ENCODE results near the gene NRG2. TPM values are rescaled to one million over a fixed set of nuclear protein-coding genes. Genes with fewer than 3 reads are reported as not detected.

NRG2 gene
- total RNA-seq, 2 experiments from 2014 or later = 0.10 to 0.14 TPM

DNA sequence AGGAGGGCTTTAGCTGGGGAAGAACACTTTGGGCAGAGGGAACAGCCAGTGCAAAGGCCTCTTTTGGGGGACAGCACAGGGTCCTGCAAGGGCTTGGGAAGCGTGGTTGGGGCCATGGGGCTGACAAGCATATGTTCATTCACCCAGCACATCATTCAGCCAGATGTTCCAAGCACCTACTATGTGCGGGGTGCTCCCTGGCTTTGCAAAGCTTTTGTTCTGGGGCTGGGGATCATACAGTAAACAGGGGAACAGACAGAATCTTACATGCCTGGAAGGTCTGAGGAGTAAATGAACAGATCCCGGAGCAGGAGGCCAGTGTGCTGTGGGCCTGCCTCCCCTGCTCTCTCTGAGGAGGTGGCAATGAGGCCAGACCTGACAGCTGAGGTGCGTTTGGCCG lies 230.8 kb downstream of the NRG2 start:
- DNase-seq = no peak
- Mint-ChIP-seq H3K9me3 (no peaks in the 10 kb centered on the region), H3K36me3 (no peaks in the 10 kb centered on the region), H3K4me1 (no peaks in the 10 kb centered on the region), H3K4me3 (no peak overlapping the region), H3K27ac (no peak overlapping the region), H3K27me3 (peaks cover 4% of the 10 kb centered on the region)

DNA sequence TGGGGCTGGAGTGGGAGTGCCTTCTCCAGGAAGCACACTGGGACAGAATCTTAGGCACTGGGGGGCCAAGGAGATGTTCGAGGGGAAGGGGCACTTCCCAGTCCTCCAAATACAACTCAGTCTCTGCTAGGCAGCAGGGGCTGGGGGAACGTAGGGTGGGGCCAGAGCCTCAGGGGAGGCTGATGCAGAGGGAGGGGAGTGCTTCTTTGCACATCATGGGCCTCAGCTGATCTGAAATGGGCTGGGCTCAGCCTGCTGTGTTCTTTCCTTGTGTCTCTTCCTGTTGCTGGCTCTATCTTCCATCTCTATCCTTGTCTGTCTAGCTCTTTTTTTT lies 231.9 kb downstream of the NRG2 start:
- H3K9me3 Mint-ChIP-seq = no peaks in the 10 kb centered on the region
- no peak overlapping the region for H3K27ac Mint-ChIP-seq
- no peaks in the 10 kb centered on the region for H3K36me3 Mint-ChIP-seq
- H3K4me1 Mint-ChIP-seq = no peaks in the 10 kb centered on the region
- H3K27me3 Mint-ChIP-seq = peaks cover 4% of the 10 kb centered on the region
- no peak for DNase-seq
- H3K4me3 Mint-ChIP-seq = no peak overlapping the region

DNA sequence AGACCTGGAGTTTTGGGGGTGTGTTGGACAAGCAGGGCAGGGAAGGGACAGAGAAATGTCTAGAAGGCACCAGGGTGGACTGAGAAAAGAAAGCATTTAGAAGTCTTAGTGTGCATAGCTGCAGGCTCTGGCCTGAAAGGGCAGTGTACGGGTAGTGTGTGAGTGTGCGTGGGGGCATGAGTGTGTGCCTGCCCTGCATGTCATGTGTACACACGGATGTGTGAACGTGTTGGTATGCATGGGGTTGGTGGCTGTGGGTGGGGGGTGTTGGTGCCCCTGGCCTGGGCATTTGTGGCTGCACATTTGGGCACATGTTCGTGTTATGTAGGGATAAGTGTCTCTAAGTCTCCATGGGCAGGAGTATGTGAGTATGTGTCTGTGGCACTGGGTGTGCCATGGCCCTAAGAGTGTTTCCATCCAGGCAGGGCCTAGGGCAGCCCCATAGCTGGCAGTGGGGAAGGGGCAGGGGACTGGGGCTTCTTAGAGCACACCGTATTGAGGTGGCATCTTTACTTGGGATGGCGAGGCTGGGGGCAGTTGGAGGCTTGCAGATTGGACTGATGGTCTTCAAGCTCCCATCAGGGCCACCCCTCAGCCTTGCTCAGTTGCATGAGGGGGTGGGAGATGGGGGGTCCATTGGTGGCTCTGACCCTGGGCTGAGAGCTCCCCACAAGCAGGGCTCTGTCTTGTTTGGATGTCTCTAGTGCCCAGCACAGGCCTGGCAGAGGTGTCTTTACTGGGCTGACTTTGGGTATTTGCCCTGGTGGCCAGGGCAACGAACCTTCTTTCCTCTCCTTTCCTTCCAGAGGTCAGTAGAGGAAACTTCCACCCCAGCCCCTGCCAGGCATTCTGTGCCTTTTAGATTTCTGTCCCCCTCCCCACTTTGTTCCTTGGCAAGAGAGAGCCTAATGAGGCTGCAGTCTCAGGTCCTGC lies 232.5 kb downstream of the NRG2 start:
- Mint-ChIP-seq H3K27ac (no peak overlapping the region), H3K36me3 (no peaks in the 10 kb centered on the region), H3K4me3 (no peak overlapping the region), H3K4me1 (no peaks in the 10 kb centered on the region), H3K27me3 (peaks cover 4% of the 10 kb centered on the region), H3K9me3 (no peaks in the 10 kb centered on the region)
- no peak for DNase-seq

DNA sequence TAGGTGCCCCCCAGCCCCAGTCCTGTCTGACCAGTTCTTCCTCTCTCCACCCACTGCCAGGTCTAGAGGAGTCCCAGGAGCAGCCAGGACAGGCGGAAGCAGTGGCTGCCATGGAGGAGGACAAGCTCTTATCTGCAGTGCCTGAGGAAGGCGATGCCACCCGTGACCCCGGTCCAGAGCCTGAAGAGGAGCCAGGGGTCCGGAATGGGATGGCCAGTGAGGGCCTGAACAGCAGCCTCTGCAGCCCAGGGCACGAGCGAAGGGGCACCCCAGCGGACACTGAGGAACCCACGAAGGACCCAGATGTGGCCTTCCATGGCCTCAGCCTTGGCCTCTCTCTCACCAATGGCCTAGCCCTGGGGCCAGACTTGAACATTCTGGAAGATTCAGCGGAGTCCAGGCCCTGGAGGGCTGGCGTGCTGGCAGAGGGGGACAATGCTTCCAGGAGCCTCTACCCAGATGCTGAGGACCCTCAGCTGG lies 233.7 kb downstream of the NRG2 start:
- Mint-ChIP-seq H3K4me1 (no peaks in the 10 kb centered on the region), H3K27ac (no peak overlapping the region), H3K9me3 (no peaks in the 10 kb centered on the region), H3K36me3 (no peaks in the 10 kb centered on the region), H3K4me3 (no peak overlapping the region), H3K27me3 (peaks cover 4% of the 10 kb centered on the region)
- DNase-seq = no peak

DNA sequence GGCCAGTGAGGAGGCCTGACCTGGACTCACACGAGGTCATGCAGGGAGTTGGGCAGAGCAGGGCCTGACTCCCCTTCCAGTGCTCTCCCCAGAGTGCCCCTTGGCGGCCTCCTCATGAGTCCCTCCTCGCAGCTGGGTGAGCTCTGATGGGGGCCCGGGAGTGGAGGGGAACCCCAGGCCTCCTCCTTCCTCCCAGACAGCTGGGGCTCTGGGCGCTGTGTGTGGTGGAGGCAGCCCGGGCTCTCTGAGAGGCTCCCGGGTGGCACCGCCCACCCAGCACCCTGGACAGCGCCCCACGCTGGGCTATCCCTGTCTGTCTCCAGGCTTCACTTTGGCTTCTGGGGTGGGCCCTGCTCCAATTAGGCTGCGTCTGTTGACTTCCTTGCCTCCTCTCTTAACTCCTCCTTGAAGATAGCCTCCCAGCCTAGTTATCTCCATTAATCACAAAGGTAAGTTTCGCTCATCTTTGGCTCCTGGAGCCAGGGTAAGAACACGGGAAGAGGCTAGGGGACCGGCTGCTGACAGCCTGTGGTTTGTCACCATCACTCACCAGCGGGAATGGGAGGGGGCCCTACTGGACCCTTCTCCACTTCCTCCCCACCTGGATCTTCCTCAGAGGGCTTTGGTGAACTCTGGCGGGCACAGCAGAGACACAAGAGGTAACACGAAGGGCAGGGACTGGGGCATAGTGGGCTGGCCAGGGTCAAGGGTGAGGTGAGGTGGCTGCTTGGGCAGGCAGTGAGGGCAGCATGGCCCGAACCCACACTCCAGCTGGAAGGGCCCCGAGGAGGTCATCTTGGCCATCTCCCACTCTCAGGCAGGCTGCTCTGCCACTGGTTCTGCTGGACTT lies 234.4 kb downstream of the NRG2 start:
- H3K27me3 Mint-ChIP-seq = peaks cover 4% of the 10 kb centered on the region
- H3K4me1 Mint-ChIP-seq = no peaks in the 10 kb centered on the region
- no peak overlapping the region for H3K4me3 Mint-ChIP-seq
- H3K27ac Mint-ChIP-seq = no peak overlapping the region
- no peaks in the 10 kb centered on the region for H3K9me3 Mint-ChIP-seq
- peak; percentile 56 for DNase-seq
- H3K36me3 Mint-ChIP-seq = no peaks in the 10 kb centered on the region

DNA sequence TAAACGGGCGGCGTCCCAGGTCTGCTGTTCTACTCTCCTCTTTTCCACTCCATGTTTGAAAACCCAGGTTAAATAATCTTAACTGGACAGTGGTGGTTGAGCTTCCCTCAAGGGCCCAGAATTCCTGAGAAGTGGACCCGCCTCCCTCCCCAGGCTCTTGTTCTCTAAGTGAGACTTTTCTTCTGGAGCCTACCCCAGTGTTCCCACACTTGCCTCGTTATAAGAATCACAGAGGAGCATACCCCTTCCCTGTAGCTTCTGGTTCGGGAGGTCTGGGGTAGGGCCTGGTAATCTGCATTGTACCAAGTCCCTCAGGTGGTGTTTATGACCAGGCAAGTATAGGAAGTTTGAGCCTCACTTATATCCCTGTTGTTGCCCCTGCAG lies 235.5 kb downstream of the NRG2 start:
- Mint-ChIP-seq H3K27ac (no peak overlapping the region), H3K9me3 (no peaks in the 10 kb centered on the region), H3K27me3 (peaks cover 4% of the 10 kb centered on the region), H3K4me3 (no peak overlapping the region), H3K4me1 (no peaks in the 10 kb centered on the region), H3K36me3 (no peaks in the 10 kb centered on the region)
- no peak for DNase-seq

DNA sequence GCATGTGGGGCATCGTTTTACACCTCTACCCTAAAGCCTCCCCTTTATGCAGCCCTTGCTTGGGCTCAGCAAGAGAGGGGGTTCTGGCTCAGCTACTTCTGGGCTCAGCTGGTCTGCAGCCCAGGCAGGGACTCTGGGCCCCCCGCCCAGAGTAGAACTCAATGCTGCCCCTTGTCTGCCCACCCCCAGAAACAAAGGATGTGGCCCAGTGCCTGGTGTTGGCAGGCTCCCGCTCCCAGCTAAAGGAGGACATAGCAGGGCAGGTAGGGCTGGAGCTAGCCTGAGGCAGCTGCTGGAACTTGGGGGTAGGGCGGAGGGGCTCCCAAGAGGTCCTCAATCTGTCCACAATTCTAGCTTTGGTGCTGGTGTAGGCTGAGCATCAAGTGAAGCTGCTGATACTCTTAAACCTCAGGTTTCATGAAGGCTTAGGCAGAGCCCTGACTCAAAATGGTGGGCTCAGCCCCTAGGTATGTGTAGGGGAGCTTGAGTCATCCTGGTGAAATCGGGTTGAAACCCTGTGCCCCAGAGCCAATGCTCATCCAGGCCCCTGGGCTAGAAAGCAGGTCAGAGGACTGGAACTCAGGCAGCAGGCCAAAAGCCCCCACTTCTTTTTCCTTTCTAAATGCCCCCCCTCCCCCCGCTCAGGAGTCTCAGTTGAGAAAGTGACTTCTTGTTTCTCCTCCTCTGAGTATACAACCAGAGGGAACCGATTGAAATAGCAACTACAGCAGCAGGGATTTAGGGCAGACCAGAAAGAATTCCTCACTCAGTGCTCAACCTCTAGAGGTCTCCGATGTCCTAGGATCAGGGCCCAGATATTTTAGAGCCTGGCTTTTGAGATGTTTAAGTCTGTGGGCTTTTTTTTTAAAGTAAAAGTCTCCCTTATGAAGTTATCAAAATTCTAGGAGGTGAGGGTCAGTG lies 236.1 kb downstream of the NRG2 start:
- H3K9me3 Mint-ChIP-seq = no peaks in the 10 kb centered on the region
- peaks cover 6% of the 10 kb centered on the region for H3K27me3 Mint-ChIP-seq
- H3K4me3 Mint-ChIP-seq = no peak overlapping the region
- no peak overlapping the region for H3K27ac Mint-ChIP-seq
- H3K36me3 Mint-ChIP-seq = no peaks in the 10 kb centered on the region
- no peaks in the 10 kb centered on the region for H3K4me1 Mint-ChIP-seq
- DNase-seq = no peak

DNA sequence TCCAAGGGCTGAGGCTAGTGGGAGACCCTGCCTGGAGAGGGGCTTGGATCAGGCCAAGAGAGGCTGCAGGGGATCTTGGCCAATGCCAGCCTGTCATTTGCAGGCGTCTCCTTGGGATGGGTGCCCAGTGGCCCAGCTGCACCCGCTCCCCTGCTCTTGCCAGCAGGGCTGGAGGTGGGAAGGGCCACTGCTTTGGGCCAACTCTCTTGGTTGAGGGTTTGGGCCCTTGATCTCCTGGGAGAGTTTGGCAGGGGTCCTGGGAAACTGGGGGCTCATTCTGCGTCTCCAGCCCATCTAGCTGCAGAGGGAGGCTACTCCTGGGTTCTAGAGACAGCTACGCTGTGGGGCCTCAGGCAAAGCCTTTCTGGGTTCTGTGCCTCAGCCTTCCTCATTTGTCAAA lies 237.0 kb downstream of the NRG2 start:
- H3K27ac Mint-ChIP-seq = no peak overlapping the region
- no peak overlapping the region for H3K4me3 Mint-ChIP-seq
- no peaks in the 10 kb centered on the region for H3K4me1 Mint-ChIP-seq
- DNase-seq = no peak
- H3K9me3 Mint-ChIP-seq = no peaks in the 10 kb centered on the region
- peaks cover 11% of the 10 kb centered on the region for H3K27me3 Mint-ChIP-seq
- no peaks in the 10 kb centered on the region for H3K36me3 Mint-ChIP-seq

DNA sequence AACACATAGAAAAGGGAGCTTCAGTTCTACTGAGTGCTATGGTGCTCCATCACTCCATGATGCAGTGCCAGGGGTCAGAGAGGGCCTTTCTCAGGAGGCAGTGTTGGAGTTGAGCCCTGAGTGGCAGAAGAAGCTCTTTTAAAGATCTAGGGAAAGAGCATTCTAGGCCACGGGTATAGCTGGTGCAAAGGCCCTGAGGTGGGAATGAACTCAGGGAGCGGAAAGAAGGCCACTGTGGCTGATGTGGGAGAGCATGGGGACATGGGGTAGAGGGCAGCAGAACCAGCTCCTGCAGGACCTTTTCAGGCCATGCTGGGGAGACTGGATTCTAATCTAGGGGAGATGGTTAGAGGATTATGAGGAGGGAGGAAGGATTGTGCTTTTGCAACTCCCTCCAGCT lies 237.6 kb downstream of the NRG2 start:
- H3K27ac Mint-ChIP-seq = no peak overlapping the region
- no peak for DNase-seq
- no peaks in the 10 kb centered on the region for H3K9me3 Mint-ChIP-seq
- no peak overlapping the region for H3K4me3 Mint-ChIP-seq
- H3K4me1 Mint-ChIP-seq = no peaks in the 10 kb centered on the region
- peaks cover 17% of the 10 kb centered on the region for H3K27me3 Mint-ChIP-seq
- no peaks in the 10 kb centered on the region for H3K36me3 Mint-ChIP-seq

DNA sequence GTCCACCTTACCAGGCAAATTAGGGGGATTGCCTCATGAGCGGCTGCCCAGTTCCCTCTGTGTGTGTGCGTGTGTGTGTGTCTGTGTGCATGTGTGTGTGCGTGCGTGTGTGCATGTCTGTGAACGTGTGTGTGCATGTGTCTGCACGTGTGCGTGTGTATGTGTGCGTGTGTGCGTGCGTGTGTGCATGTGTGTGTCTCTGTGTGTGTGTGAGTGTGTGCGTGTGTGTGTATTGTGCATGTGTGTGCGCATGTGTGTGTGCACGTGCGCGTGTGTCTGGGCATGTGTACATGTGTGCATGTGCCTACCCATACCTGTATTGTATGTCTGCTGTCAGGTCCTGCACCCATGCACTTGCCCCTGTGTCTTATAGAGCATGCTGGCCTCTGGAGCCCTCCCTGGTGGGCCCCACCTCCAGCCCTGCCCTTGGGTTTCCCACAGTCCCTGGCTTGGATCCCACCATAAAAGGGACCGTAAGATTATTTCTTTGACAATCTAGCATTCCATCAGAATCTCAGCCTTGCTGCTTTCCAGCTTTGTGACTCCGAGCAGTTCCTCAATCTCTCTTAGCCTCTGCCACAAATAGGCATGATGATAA lies 238.2 kb downstream of the NRG2 start:
- Mint-ChIP-seq H3K27ac (no peak overlapping the region), H3K4me1 (no peaks in the 10 kb centered on the region), H3K4me3 (no peak overlapping the region), H3K27me3 (peaks cover 21% of the 10 kb centered on the region), H3K36me3 (no peaks in the 10 kb centered on the region), H3K9me3 (no peaks in the 10 kb centered on the region)
- DNase-seq = no peak

DNA sequence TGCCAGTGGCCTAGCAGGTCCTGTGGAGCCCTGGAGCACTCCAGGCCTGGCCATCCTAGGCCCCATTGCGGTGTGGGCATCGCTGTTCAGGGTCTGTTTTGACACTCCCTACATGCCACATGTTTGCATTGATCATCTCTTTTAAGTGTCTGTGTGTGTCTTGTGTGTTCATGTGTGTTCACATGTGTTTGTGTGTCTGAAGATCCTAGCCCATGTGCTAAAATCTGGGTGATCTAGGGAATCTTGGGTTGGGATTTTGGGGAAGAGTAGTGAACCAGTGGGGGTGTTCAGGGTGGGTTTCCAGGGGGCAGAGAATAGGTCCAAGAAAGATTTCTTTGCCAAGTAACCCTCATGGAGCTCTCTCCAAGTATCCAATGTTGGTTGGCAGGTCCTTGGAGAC lies 239.1 kb downstream of the NRG2 start:
- Mint-ChIP-seq H3K27ac (no peak overlapping the region), H3K9me3 (no peaks in the 10 kb centered on the region), H3K27me3 (peaks cover 30% of the 10 kb centered on the region), H3K36me3 (no peaks in the 10 kb centered on the region), H3K4me1 (no peaks in the 10 kb centered on the region), H3K4me3 (no peak overlapping the region)
- no peak for DNase-seq

DNA sequence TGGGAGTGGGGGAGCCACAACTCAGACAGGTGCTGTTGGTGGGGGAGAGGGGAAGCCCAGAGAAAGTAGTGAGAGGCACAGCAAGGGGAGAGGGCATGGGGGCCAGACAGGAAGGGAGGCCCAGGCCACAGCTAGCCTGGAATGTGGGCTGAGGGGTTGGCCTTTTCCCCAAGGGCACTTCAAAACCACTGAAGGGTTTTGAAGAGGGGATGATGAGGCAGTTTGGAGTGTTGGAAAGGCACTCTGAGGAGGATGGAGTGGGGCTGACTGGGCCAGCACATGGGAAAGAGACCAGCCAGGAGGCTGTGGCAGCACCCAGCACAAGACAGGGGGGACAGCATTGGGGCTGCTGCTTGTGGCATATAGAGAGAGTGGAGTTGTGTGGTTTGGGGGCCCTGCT lies 243.7 kb downstream of the NRG2 start:
- Mint-ChIP-seq H3K4me1 (no peaks in the 10 kb centered on the region), H3K27ac (no peak overlapping the region), H3K9me3 (no peaks in the 10 kb centered on the region), H3K27me3 (peaks cover 63% of the 10 kb centered on the region), H3K4me3 (no peak overlapping the region), H3K36me3 (no peaks in the 10 kb centered on the region)
- DNase-seq = no peak

DNA sequence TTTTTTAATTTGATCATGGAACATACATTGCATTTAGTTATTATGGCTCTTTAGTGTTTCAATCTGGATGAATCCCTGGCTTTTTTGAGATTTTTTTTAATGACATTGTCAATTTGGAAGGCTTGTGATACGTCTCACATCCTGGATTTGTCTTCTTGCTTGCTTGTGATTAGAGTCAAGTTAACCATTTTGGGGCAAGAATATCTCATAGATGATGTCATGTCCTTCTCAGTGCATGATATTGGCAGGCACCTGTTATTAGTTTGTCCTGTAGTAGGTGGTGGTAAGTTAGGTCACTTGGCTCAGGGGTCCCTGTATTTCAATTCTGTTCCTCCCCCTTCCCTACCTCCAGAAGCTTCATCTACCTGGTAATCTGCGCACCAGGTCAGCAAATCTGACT lies 244.2 kb downstream of the NRG2 start:
- Mint-ChIP-seq H3K36me3 (no peaks in the 10 kb centered on the region), H3K27me3 (peaks cover 68% of the 10 kb centered on the region), H3K27ac (no peak overlapping the region), H3K4me3 (no peak overlapping the region), H3K9me3 (no peaks in the 10 kb centered on the region), H3K4me1 (no peaks in the 10 kb centered on the region)
- DNase-seq = no peak

DNA sequence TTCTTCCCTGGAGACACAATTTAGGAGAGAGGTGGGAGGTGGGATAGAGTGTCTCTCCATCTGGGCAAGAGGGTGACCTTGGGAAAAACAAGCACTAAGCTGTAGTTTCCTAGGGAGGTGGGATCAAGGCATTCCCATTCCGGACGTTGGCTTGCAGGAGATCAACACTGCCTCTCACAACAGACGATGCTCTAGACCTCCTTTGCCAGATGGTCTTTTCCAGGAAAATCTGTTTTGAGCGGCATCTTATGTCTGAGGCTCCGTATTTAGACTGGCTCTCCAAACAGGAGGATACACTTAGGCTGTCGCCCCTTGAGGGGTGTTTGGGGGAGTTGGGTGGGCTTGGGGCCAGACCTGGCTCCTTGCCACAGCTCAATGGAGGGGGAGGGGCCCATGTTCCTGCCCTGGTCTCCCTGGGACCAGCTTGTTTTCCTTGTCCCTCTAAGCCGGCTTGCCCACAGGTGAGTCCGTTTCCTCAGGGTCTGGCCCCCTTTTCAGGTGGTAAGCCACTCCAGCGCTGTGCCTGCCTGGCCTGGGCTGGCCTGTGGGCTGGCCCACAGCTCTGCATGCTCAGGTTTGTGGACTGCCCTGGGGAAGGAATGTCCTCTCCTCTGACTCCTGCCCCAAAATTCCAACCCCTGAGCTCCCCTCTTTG lies 245.1 kb downstream of the NRG2 start:
- Mint-ChIP-seq H3K4me1 (no peaks in the 10 kb centered on the region), H3K9me3 (no peaks in the 10 kb centered on the region), H3K27me3 (peaks cover 68% of the 10 kb centered on the region), H3K36me3 (no peaks in the 10 kb centered on the region), H3K4me3 (no peak overlapping the region), H3K27ac (no peak overlapping the region)
- DNase-seq = no peak
